Mucosa of descending colon (tissue), 3 donors: ENCODE measurements around the gene RAB33B. TPM values are rescaled to one million over a fixed set of nuclear protein-coding genes. Genes with fewer than 3 reads are reported as not detected.
"Not testable (repeated sequence)": the region's sequence is repeated elsewhere in the genome, so short reads cannot be mapped to it uniquely, and the experiment has no call there.

Experiments used
- ATAC-seq: fragments of 200-7000 bp; cut with Tn5 transposase; one replicate; pipeline ENCODE4 v1.9.1; 2020; ENCODE audit warnings: mild to moderate bottlenecking, moderate library complexity
- DNase-seq, 3 donors: peaks; one replicate each; pipeline ENCODE4 v3.0.0-alpha.2; 2020
- H3K36me3 ChIP-seq: fragments of 200-600 bp; one replicate; pipeline ENCODE4 v1.8.0; 2021; ENCODE audit warnings: low read depth, mild to moderate bottlenecking
- H3K4me1 ChIP-seq: fragments of 200-600 bp; one replicate; pipeline ENCODE4 v1.8.0; 2021; ENCODE audit warnings: low read depth, mild to moderate bottlenecking
- H3K4me3 ChIP-seq: fragments of 200-600 bp; one replicate; pipeline ENCODE4 v1.8.0; 2021; ENCODE audit warnings: mild to moderate bottlenecking
- H3K9me3 ChIP-seq: fragments of 200-600 bp; one replicate; pipeline ENCODE4 v1.8.0; 2021; ENCODE audit warnings: mild to moderate bottlenecking
- CTCF ChIP-seq: fragments of 200-600 bp; IDR thresholded peaks from one replicate; pipeline ENCODE4 v1.8.0; 2022; ENCODE audit warnings: antibody characterized with exemption, mild to moderate bottlenecking
- intact Hi-C, 2 donors: fragments of 100-400 bp; cut with DNase I in 1 of 2; cut with micrococcal nuclease in 1 of 2; formaldehyde crosslinking; loops; one replicate each; pipeline versions ENCODE4 v1.11.0 to v1.11.1; 2022; cut with DNase I, micrococcal nuclease
- total RNA-seq, 3 donors: library from RNA; stranded (reverse); fragmentation: NEBNext Ultra II Directional in 2 of 3; extraction: Animal tissue kit (Norgen Biotek cat#: 25700) in 2 of 3; gene quantifications; one replicate each; pipeline versions ENCODE4 v1.2.1 to v1.2.4, GENCODE V29; 2021 to 2023
- donor health status: DM: no; HTN: no; CAD: no; lungs with moderate emphysema.
- donor health status: DM: no; HTN: no; CAD: no.
- donor health status: DM: no; HTN: yes; CAD: no.

The RAB33B gene
- total RNA-seq, 3 donors from 2014 or later: 4.5 to 10.0 (median 5.4) TPM

DNA sequence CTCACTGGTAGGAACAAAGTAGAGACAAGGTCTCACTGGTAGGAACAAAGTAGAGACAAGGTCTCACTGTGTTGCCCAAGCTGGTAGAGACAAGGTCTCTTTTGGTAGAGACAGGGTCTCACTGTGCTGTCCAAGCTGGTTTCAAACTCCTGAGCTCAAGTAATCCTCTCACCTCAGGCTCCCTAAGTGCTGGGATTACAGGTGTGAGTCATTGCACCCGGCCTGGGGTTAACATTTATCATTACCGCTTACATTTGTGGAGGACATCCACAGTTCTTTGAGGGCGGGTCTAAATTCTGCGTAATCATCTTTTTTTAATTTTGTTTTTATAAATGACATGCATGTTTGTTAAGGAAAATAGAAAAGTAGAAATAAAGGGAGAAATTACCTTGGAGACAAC is 12.0 kb downstream of the RAB33B start:
- DNase-seq: no peak
- no peaks in the 10 kb centered on the region for H3K4me1 ChIP-seq
- no peak for TF ChIP-seq CTCF
- peaks cover 7% of the 10 kb centered on the region for H3K9me3 ChIP-seq
- intact Hi-C loops: no loop called here
- ATAC-seq: no peak
- no peak overlapping the region for H3K4me3 ChIP-seq
- no peaks in the 10 kb centered on the region for H3K36me3 ChIP-seq

- ATAC-seq, H3K4me3 ChIP-seq, intact Hi-C loops, DNase-seq, H3K9me3 ChIP-seq, H3K36me3 ChIP-seq, H3K4me1 ChIP-seq: not testable (repeated sequence)
These were observed 14.8 kb downstream of the RAB33B start for GRCh38 chr4:139468756-139469155.

DNA sequence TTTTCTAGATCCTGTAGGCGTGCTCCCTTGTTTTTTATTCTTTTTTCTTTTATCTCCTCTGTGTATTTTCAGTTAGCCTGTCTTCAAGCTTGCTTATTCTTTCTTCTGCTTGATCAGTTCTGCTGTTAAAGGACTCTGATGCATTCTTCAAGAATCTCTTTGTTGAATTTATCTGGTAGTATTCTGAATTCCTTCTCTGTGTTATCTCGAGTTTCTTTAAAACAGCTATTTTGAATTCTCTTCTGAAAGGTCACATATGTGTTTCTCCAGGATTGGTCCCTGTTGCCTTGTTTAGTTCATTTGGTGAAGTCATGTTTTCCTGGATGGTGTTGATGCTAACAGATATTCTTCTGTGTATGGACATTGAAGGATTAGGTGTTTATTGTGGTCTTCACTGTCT is 15.3 kb downstream of the RAB33B start:
- no peak for ATAC-seq

DNA sequence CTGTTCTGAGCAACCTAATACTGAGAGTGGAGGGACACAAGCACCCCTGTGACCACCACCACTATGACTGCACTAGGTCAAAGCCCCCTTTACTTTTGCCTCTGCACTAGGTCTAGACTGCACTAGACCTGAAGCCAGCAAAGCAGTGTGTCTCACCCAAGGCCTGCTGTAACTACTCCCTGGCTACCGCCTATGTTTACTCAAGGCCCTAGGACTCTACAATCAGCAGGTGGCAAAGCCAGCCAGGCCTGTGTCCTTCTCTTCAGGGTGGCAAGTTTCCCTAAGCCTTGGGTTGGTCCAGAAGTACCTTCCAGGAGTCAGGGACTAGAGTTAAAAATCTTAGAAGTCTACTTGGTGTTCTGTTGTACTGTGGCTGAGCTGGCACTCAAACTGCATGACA is 15.9 kb downstream of the RAB33B start:
- TF ChIP-seq CTCF: no peak
- DNase-seq (no peak), ATAC-seq (peak; percentile 63)
- Histone ChIP-seq H3K36me3 (no peaks in the 10 kb centered on the region), H3K4me3 (no peak overlapping the region), H3K9me3 (peaks cover 7% of the 10 kb centered on the region), H3K4me1 (no peaks in the 10 kb centered on the region)
- intact Hi-C loops: no loop called here

More for the DNA sequence above, 15.3 kb downstream of the RAB33B start:
- Histone ChIP-seq H3K4me3 (no peak overlapping the region), H3K4me1 (no peaks in the 10 kb centered on the region), H3K9me3 (peaks cover 7% of the 10 kb centered on the region), H3K36me3 (no peaks in the 10 kb centered on the region)
- no peak for DNase-seq
- no peak for TF ChIP-seq CTCF
- intact Hi-C loops: no loop called here

GRCh38 chr4:139470295-139470694 is 16.4 kb downstream of the RAB33B start:
- ATAC-seq (no peak), DNase-seq (no peak)
- H3K4me3 ChIP-seq: no peak overlapping the region
- TF ChIP-seq CTCF: no peak
- intact Hi-C loops: no loop called here
- H3K36me3 ChIP-seq: no peaks in the 10 kb centered on the region
- H3K9me3 ChIP-seq: peaks cover 7% of the 10 kb centered on the region
- no peaks in the 10 kb centered on the region for H3K4me1 ChIP-seq

- ATAC-seq (peak; percentile 14), DNase-seq (no peak)
- H3K9me3 ChIP-seq: peaks cover 7% of the 10 kb centered on the region
- no peaks in the 10 kb centered on the region for H3K4me1 ChIP-seq
- intact Hi-C loops: no loop called here
- H3K4me3 ChIP-seq: no peak overlapping the region
- no peaks in the 10 kb centered on the region for H3K36me3 ChIP-seq
- no peak for TF ChIP-seq CTCF
These were observed 17.2 kb downstream of the RAB33B start for GRCh38 chr4:139470997-139471665.
